HCT116 (cell line): ENCODE measurements around the gene EID2. TPM values are rescaled to one million over a fixed set of nuclear protein-coding genes. Genes with fewer than 3 reads are reported as not detected.

Experiments used
- ATAC-seq: fragments of 200-7000 bp; cut with Tn5 transposase; 2 replicates; pipeline ENCODE4 v1.9.1; 2020; ENCODE audit warnings: mild to moderate bottlenecking, moderate library complexity
- BruUV-seq: library from RNA; stranded (reverse); fragments of 400-500 nt; replicated peaks from 2 replicates; lab custom pipeline; 2021; lab: Mats Ljungman, UMichigan
- CTCF ChIA-PET: fragments of 300-600 bp; sonication (Branson Sonifier 250); formaldehyde crosslinking; loops from one replicate; lab custom pipeline; 2021; ENCODE audit warnings: antibody characterized with exemption; lab: Charles Lee
- POLR2A ChIA-PET: fragments of 300-600, 350-600 bp; sonication (Branson Sonifier 250); formaldehyde crosslinking; loops from one replicate; lab custom pipeline; 2021; ENCODE audit warnings: antibody characterized with exemption; lab: Charles Lee
- RAD21 ChIA-PET, 2 experiments: fragments of 300-600 bp; sonication (Branson Sonifier 250); formaldehyde crosslinking; loops; one replicate each; lab custom pipeline; 2023; ENCODE audit warnings: low total read pairs in 2 of 2; ENCODE audit not compliant: uncharacterized antibody in 2 of 2, unreplicated experiment in 2 of 2, low non-redundant PET in 1 of 2; lab: Charles Lee
- DNase-seq: peaks from one replicate; pipeline ENCODE4 v3.0.0-alpha.2; 2010; ENCODE audit warnings: low read depth, low spot score
- H2AFZ ChIP-seq: fragments of 200-600 bp; shearing (Covaris generic), sonication (generic); 2 replicates; pipeline ENCODE4 v1.6.1; 2017; ENCODE audit warnings: low read depth, mixed run types, mixed read lengths, antibody characterized with exemption, low read length; ENCODE audit not compliant: poor library complexity, severe bottlenecking
- H3K27ac ChIP-seq: 2 replicates; pipeline ENCODE4 v1.5.1; 2012; ENCODE audit warnings: low read depth, low read length
- H3K27me3 ChIP-seq: fragments of 200-600 bp; sonication (generic); 2 replicates; pipeline ENCODE4 v1.6.1; 2016; ENCODE audit warnings: mixed run types, low read length, mixed read lengths; ENCODE audit not compliant: insufficient read depth
- H3K36me3 ChIP-seq, 2 experiments: fragments of 200-500 bp in 1 of 2; fragments of 200-600 bp in 1 of 2; sonication (Bioruptor generic) in 1 of 2; sonication (generic) in 1 of 2; 2 replicates each; pipeline versions ENCODE4 v1.5.1 to v1.6.1; 2014 to 2016; ENCODE audit warnings: low read length in 2 of 2, inconsistent platforms in 1 of 2, mixed read lengths in 1 of 2, mixed run types in 1 of 2; ENCODE audit not compliant: insufficient read depth in 2 of 2, control insufficient read depth in 1 of 2
- H3K4me1 ChIP-seq, 2 experiments: fragments of 200-600 bp in 1 of 2; sonication (generic) in 1 of 2; 2 replicates each; pipeline versions ENCODE4 v1.5.1 to v1.6.1; 2012 to 2017; ENCODE audit warnings: low read length in 2 of 2, inconsistent platforms in 1 of 2, mild to moderate bottlenecking in 1 of 2, mixed read lengths in 1 of 2, mixed run types in 1 of 2, moderate library complexity in 1 of 2; ENCODE audit not compliant: insufficient read depth in 2 of 2, control insufficient read depth in 1 of 2
- H3K4me2 ChIP-seq: fragments of 200-600 bp; sonication (generic); 2 replicates; pipeline ENCODE4 v1.6.1; 2017; ENCODE audit warnings: mixed run types, low read length, mixed read lengths
- H3K4me3 ChIP-seq, 2 experiments: fragments of 200-600 bp in 1 of 2; sonication (generic) in 1 of 2; replicated peaks in 1 of 2; 2 replicates each; pipeline ENCODE4 v1.5.1; 2011 to 2016; ENCODE audit warnings: low read length in 2 of 2, control low read depth in 1 of 2, low read depth in 1 of 2, mild to moderate bottlenecking in 1 of 2, mixed read lengths in 1 of 2, mixed run types in 1 of 2
- H3K79me2 ChIP-seq: fragments of 200-600 bp; sonication (generic); 2 replicates; pipeline ENCODE4 v1.6.1; 2017; ENCODE audit warnings: mild to moderate bottlenecking, mixed run types, low read length, moderate library complexity, mixed read lengths; ENCODE audit not compliant: insufficient read depth
- H3K9ac ChIP-seq: fragments of 200-600 bp; sonication (generic); 2 replicates; pipeline ENCODE4 v1.6.1; 2016; ENCODE audit warnings: low read length, mixed read lengths
- H3K9me2 ChIP-seq: fragments of 200-600 bp; sonication (generic), shearing (Covaris generic); 2 replicates; pipeline ENCODE4 v1.6.1; 2017; ENCODE audit warnings: mixed run types, mild to moderate bottlenecking, moderate library complexity; ENCODE audit not compliant: insufficient read depth
- H3K9me3 ChIP-seq, 2 experiments: fragments of 200-500 bp in 1 of 2; fragments of 200-600 bp in 1 of 2; sonication (Bioruptor generic) in 1 of 2; sonication (generic) in 1 of 2; 2 replicates each; pipeline ENCODE4 v1.6.1; 2014 to 2017; ENCODE audit warnings: low read length in 2 of 2, mixed read lengths in 2 of 2, inconsistent platforms in 1 of 2, low read depth in 1 of 2, mild to moderate bottlenecking in 1 of 2, mixed run types in 1 of 2, moderate library complexity in 1 of 2; ENCODE audit not compliant: control insufficient read depth in 1 of 2, insufficient read depth in 1 of 2
- H4K20me1 ChIP-seq: fragments of 200-600 bp; sonication (generic), shearing (Covaris generic); 2 replicates; pipeline ENCODE4 v1.6.1; 2017; ENCODE audit warnings: mixed run types, mild to moderate bottlenecking, moderate library complexity; ENCODE audit not compliant: insufficient read depth
- CEBPB ChIP-seq: IDR thresholded peaks from 2 replicates; pipeline ENCODE4 v1.6.1; 2012; ENCODE audit warnings: low read depth
- CTCF ChIP-seq, 3 experiments: fragments of 200-600 bp in 1 of 3; sonication (generic) in 1 of 3; IDR thresholded peaks in 2 of 3; conservative IDR thresholded peaks in 1 of 3; 2 replicates each; pipeline ENCODE4 v1.5.1; 2012 to 2017; ENCODE audit warnings: low read depth in 2 of 3, low read length in 2 of 3, antibody characterized with exemption in 1 of 3, borderline replicate concordance in 1 of 3, control low read depth in 1 of 3, mild to moderate bottlenecking in 1 of 3, mixed read lengths in 1 of 3, mixed run types in 1 of 3, moderate library complexity in 1 of 3; ENCODE audit not compliant: insufficient read depth in 1 of 3
- EGR1 ChIP-seq: IDR thresholded peaks from 2 replicates; pipeline ENCODE4 v1.6.1; 2012; ENCODE audit warnings: low read depth
- EZH2phosphoT487 ChIP-seq: fragments of 200-600 bp; IDR thresholded peaks from 2 replicates; pipeline ENCODE4 v1.6.1; 2018; ENCODE audit warnings: antibody characterized with exemption, borderline replicate concordance
- FOSL1 ChIP-seq: IDR thresholded peaks from 2 replicates; pipeline ENCODE4 v1.6.1; 2012; ENCODE audit warnings: low read depth
- JUND ChIP-seq: IDR thresholded peaks from 2 replicates; pipeline ENCODE4 v1.6.1; 2012
- RAD21 ChIP-seq: IDR thresholded peaks from 2 replicates; pipeline ENCODE4 v1.6.1; 2012; ENCODE audit warnings: low read depth, mild to moderate bottlenecking
- SIN3A ChIP-seq: IDR thresholded peaks from 2 replicates; pipeline ENCODE4 v1.6.1; 2012; ENCODE audit warnings: low read depth
- SRF ChIP-seq: IDR thresholded peaks from 2 replicates; pipeline ENCODE4 v1.6.1; 2012; ENCODE audit warnings: low read depth
- ZBTB33 ChIP-seq: IDR thresholded peaks from 2 replicates; pipeline ENCODE4 v1.6.1; 2011; ENCODE audit warnings: mild to moderate bottlenecking, low read length, moderate library complexity; ENCODE audit not compliant: insufficient replicate concordance; ENCODE audit errors: extremely low read depth
- ZFX ChIP-seq: fragments of 450-650 bp; IDR thresholded peaks from 2 replicates; pipeline ENCODE4 v1.6.1; 2017
- intact Hi-C: fragments of 100-400 bp; cut with micrococcal nuclease; formaldehyde crosslinking; loops from 2 replicates; pipeline ENCODE4 v1.10.0; 2022
- total RNA-seq: library from RNA; stranded (reverse); gene quantifications from one replicate; pipeline ENCODE4 v1.2.1, GENCODE V29; 2021; ENCODE audit not compliant: unreplicated experiment

EID2 gene
- total RNA-seq, 1 experiment from 2014 or later, result 11.7 TPM

- BruUV-seq, result no TSS peak
- no peaks in the 10 kb centered on the region for H3K9me2 ChIP-seq
- peaks cover 32% of the 10 kb centered on the region; the same call in 1 of the 2 replicates for H3K27me3 ChIP-seq
- intact Hi-C loops, result no loop called here
- H2AFZ ChIP-seq, result no peak overlapping the region
- ChIA-PET CTCF (no interaction called here), POLR2A (no interaction called here), RAD21 (no interaction called here)
- no peaks in the 10 kb centered on the region for H3K9me3 ChIP-seq
- no peaks in the 10 kb centered on the region for H4K20me1 ChIP-seq
- no peak overlapping the region for H3K27ac ChIP-seq
- ATAC-seq, result no peak
- DNase-seq, result no peak
- no peak for TF ChIP-seq JUND
- no peak for TF ChIP-seq ZBTB33
- TF ChIP-seq SIN3A, result no peak
- TF ChIP-seq RAD21, result no peak
- TF ChIP-seq SRF, result no peak
- TF ChIP-seq CEBPB, result no peak
- no peak for TF ChIP-seq ZFX
- no peak for TF ChIP-seq EGR1
- no peak for TF ChIP-seq FOSL1
- no peak for TF ChIP-seq EZH2phosphoT487
- no peak for TF ChIP-seq CTCF (IDR thresholded peaks at IDR 0.05 in 2 of 3, conservative IDR thresholded peaks at IDR 0.05 in 1 of 3; ENCODE audit: borderline replicate concordance in 1 of 3, insufficient read depth in 1 of 3, low read depth in 2 of 3, low read length in 2 of 3)
- no peak overlapping the region for H3K4me2 ChIP-seq
- no peak overlapping the region for H3K4me3 ChIP-seq
- no peaks in the 10 kb centered on the region for H3K4me1 ChIP-seq
- no peaks in the 10 kb centered on the region for H3K36me3 ChIP-seq
- H3K79me2 ChIP-seq, result no peaks in the 10 kb centered on the region
- H3K9ac ChIP-seq, result no peak overlapping the region
Measured at GRCh38 chr19:39582442-39582841, 42.5 kb upstream of the EID2 start.
